HepG2 (cell line): ENCODE data around the gene PLD2. TPM values are rescaled to one million over a fixed set of nuclear protein-coding genes. Genes with fewer than 3 reads are reported as not detected.

Experiments
- AKNA ChIP-seq: sonication (generic); formaldehyde crosslinking; IDR thresholded peaks from 2 replicates; pipeline ENCODE4 v1.4.0; 2020; ENCODE audit warnings: missing genetic modification reagents, borderline replicate concordance
- ATF3 ChIP-seq: sonication (generic); formaldehyde crosslinking; IDR thresholded peaks from 2 replicates; pipeline ENCODE4 v1.4.0; 2020; ENCODE audit warnings: missing genetic modification reagents
- ATF7 ChIP-seq, 2 experiments: fragments of 450-650 bp in 1 of 2; sonication (generic) in 1 of 2; formaldehyde crosslinking in 1 of 2; IDR thresholded peaks; 2 replicates each; pipeline versions ENCODE4 v1.4.0 to v1.6.1; 2016 to 2020; ENCODE audit warnings: antibody characterized with exemption in 1 of 2, mild to moderate bottlenecking in 1 of 2, missing genetic modification reagents in 1 of 2
- BRD4 ChIP-seq: sonication (generic); formaldehyde crosslinking; IDR thresholded peaks from 2 replicates; pipeline ENCODE4 v1.4.0; 2020; ENCODE audit warnings: missing genetic modification reagents
- MEIS2 ChIP-seq: sonication (generic); formaldehyde crosslinking; IDR thresholded peaks from 2 replicates; pipeline ENCODE4 v1.9.0; 2021; ENCODE audit warnings: mild to moderate bottlenecking, missing genetic modification reagents
- SSRP1 ChIP-seq: IDR thresholded peaks from 2 replicates; pipeline ENCODE4 v1.6.1; 2016; ENCODE audit warnings: control low read depth
- TGIF2 ChIP-seq: IDR thresholded peaks from 2 replicates; pipeline ENCODE4 v1.6.1; 2016; ENCODE audit warnings: control low read depth, missing compliant biosample characterization
- ZNF574 ChIP-seq: sonication (generic); formaldehyde crosslinking; IDR thresholded peaks from 2 replicates; pipeline ENCODE4 v1.4.0; 2020; ENCODE audit warnings: missing genetic modification reagents
- ZNF629 ChIP-seq: sonication (generic); formaldehyde crosslinking; conservative IDR thresholded peaks from 2 replicates; pipeline ENCODE4 v1.5.0; 2020; ENCODE audit warnings: missing genetic modification reagents
- ZNF687 ChIP-seq: sonication (generic); formaldehyde crosslinking; IDR thresholded peaks from 2 replicates; pipeline ENCODE4 v1.5.1; 2020; ENCODE audit warnings: mild to moderate bottlenecking, missing genetic modification reagents, moderate library complexity
- polyA plus RNA-seq, 8 experiments: library from polyadenylated mRNA; depleted of rRNA in 3 of 8; stranded (reverse) in 7 of 8; unstranded in 1 of 8; fragments of >200 nt; fragmentation: Illumina TruSeq in 4 of 8; extraction: Trizol in 4 of 8; gene quantifications; 2 replicates each; pipeline versions ENCODE4 v1.2.1 to v1.2.3, GENCODE V29; 2011 to 2016; ENCODE audit warnings: low read depth in 4 of 8, missing spikeins in 1 of 8, mixed read lengths in 1 of 8; ENCODE audit not compliant: insufficient read depth in 1 of 8
- total RNA-seq, 5 experiments: library from RNA; depleted of rRNA; stranded (reverse); fragments of >200 nt; fragmentation: Illumina TruSeq; extraction: Trizol; gene quantifications; 2 replicates each; pipeline ENCODE4 v1.2.3, GENCODE V29; 2016; ENCODE audit warnings: low read depth in 1 of 5
- TF ChIP-seq, protein P1 (sequence below): sonication (generic); formaldehyde crosslinking; IDR thresholded peaks from 2 replicates; pipeline ENCODE4 v1.8.0; 2022; ENCODE audit warnings: mild to moderate bottlenecking, missing genetic modification reagents
- TF ChIP-seq, protein P2 (sequence below): IDR thresholded peaks from 2 replicates; pipeline ENCODE4 v1.6.1; 2016; ENCODE audit warnings: mild to moderate bottlenecking, missing biosample characterization, missing genetic modification reagents

The PLD2 gene
- total and polyA plus RNA-seq, 2 of the 13 experiments (the other 11 are each of a cell fraction or from before 2014, with no cell fraction given) = 13.4 to 29.7 TPM

GRCh38 chr17:4833178-4833940 lies 26.4 kb downstream of the PLD2 start, which contains the start of gene MINK1 (continued):
- TF ChIP-seq ZNF687 (CRISPR knock-in tag) (peak; percentile 80), ZNF574 (CRISPR knock-in tag) (peak; percentile 74; the same call in 1 of the 2 replicates), ATF3 (CRISPR knock-in tag) (no peak), ATF7 (IDR thresholded peaks at IDR 0.05) (no peak), ATF7 (CRISPR knock-in tag; IDR thresholded peaks at IDR 0.05) (no peak), TGIF2 (no peak; the same call in 1 of the 2 replicates), ZNF629 (CRISPR knock-in tag) (peak; percentile 48; the same call in 1 of the 2 replicates), MEIS2 (CRISPR knock-in tag) (peak; percentile 28; the same call in 1 of the 2 replicates), AKNA (CRISPR knock-in tag) (no peak), BRD4 (peak; percentile 81), SSRP1 (no peak)
- TF ChIP-seq, protein P1, sequence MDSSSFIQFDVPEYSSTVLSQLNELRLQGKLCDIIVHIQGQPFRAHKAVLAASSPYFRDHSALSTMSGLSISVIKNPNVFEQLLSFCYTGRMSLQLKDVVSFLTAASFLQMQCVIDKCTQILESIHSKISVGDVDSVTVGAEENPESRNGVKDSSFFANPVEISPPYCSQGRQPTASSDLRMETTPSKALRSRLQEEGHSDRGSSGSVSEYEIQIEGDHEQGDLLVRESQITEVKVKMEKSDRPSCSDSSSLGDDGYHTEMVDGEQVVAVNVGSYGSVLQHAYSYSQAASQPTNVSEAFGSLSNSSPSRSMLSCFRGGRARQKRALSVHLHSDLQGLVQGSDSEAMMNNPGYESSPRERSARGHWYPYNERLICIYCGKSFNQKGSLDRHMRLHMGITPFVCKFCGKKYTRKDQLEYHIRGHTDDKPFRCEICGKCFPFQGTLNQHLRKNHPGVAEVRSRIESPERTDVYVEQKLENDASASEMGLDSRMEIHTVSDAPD (CRISPR knock-in tag) = no peak
- TF ChIP-seq, protein P2, sequence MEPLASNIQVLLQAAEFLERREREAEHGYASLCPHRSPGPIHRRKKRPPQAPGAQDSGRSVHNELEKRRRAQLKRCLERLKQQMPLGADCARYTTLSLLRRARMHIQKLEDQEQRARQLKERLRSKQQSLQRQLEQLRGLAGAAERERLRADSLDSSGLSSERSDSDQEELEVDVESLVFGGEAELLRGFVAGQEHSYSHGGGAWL (CRISPR knock-in tag) = no peak; the same call in 1 of the 2 replicates
